Osteocyte (in vitro differentiated cells): Measurements from ENCODE around the gene SLC28A1. TPM values are rescaled to one million over a fixed set of nuclear protein-coding genes. Genes with fewer than 3 reads are reported as not detected.

Experiments
- DNase-seq: peaks from one replicate; pipeline ENCODE4 v3.0.0; 2021; ENCODE audit warnings: mixed read lengths; ENCODE audit not compliant: unreplicated experiment; ENCODE audit errors: extremely low spot score
- H3K27ac Mint-ChIP-seq: one replicate; pipeline ENCODE4 v1.8.0; 2021; ENCODE audit warnings: mild to moderate bottlenecking, mixed read lengths; ENCODE audit not compliant: unreplicated experiment
- H3K27me3 Mint-ChIP-seq: one replicate; pipeline ENCODE4 v1.8.0; 2021; ENCODE audit warnings: mixed read lengths; ENCODE audit not compliant: unreplicated experiment
- H3K36me3 Mint-ChIP-seq: one replicate; pipeline ENCODE4 v1.8.0; 2021; ENCODE audit warnings: mixed read lengths; ENCODE audit not compliant: unreplicated experiment
- H3K4me1 Mint-ChIP-seq: one replicate; pipeline ENCODE4 v1.8.0; 2021; ENCODE audit warnings: mixed read lengths; ENCODE audit not compliant: unreplicated experiment
- H3K4me3 Mint-ChIP-seq: one replicate; pipeline ENCODE4 v1.8.0; 2021; ENCODE audit warnings: mild to moderate bottlenecking, moderate library complexity, mixed read lengths; ENCODE audit not compliant: unreplicated experiment
- H3K9me3 Mint-ChIP-seq: one replicate; pipeline ENCODE4 v1.8.0; 2021; ENCODE audit warnings: mixed read lengths; ENCODE audit not compliant: unreplicated experiment
- CTCF ChIP-seq: fragments of 200-600 bp; sonication (generic); IDR thresholded peaks from 2 replicates; pipeline ENCODE4 v1.5.0; 2021; ENCODE audit warnings: antibody characterized with exemption, mild to moderate bottlenecking, moderate library complexity
- total RNA-seq: library from RNA; stranded (reverse); gene quantifications from 2 replicates; pipeline ENCODE4 v1.2.1, GENCODE V29; 2021

SLC28A1 gene
- total RNA-seq, 1 donor from 2014 or later: not detected

DNA sequence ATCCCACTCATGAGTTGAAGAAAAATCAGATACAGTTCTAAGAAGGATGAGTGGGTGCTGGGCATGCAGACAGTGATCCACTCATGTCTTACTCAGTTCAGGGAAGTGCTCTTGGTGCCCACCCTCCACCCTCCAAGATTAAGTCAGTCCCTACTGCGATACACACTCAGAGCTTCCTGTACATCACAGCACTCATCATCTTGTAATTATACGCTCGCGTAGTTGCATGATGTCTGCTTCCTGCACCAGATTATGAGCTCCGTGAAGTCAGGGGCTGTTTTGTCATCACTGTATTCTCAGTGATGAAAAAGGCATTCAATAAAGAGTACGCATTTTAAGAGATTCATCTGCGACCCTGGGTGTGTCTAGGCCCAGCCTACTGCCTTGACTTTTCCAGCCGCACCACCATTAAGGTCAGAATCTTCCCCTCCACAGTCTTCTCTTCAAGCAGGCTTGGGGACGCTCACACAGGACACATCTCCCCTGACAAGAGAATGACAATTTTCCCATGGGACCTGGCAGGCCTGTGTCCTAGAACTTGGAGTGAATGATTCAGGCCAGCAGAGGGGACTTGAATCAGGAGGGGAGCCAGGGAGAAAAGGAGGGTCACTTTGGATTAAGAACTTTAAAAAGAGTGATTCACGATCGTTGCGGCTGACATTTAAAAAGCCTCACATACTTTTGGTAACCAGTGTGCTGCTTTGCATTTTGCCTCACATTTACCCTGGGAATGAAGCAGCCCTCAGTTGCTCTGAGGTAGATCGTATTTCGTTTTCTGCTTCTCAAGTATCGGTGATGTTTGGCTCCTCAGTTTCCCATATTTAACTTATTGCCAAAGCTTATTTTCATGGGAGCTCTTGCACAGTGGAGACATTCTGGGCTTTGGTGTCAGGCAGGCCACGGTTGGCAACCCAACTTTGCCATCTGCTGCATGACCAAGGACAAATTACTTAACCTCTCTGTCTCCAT lies 89.3 kb downstream of the SLC28A1 start:
- TF ChIP-seq CTCF: no peak
- no peak for DNase-seq
- H3K27ac Mint-ChIP-seq: no peak overlapping the region
- no peaks in the 10 kb centered on the region for H3K9me3 Mint-ChIP-seq
- no peak overlapping the region for H3K4me3 Mint-ChIP-seq
- H3K36me3 Mint-ChIP-seq: peaks cover under 1% of the 10 kb centered on the region
- no peaks in the 10 kb centered on the region for H3K27me3 Mint-ChIP-seq
- no peaks in the 10 kb centered on the region for H3K4me1 Mint-ChIP-seq

- H3K27me3 Mint-ChIP-seq: no peaks in the 10 kb centered on the region
- no peak for DNase-seq
- H3K9me3 Mint-ChIP-seq: no peaks in the 10 kb centered on the region
- H3K4me1 Mint-ChIP-seq: peaks cover 8% of the 10 kb centered on the region
- H3K4me3 Mint-ChIP-seq: no peak overlapping the region
- no peak for TF ChIP-seq CTCF
- no peaks in the 10 kb centered on the region for H3K36me3 Mint-ChIP-seq
- H3K27ac Mint-ChIP-seq: no peak overlapping the region
These were observed 91.4 kb downstream of the SLC28A1 start for GRCh38 chr15:84975871-84976351.

- H3K36me3 Mint-ChIP-seq: no peaks in the 10 kb centered on the region
- H3K27me3 Mint-ChIP-seq: no peaks in the 10 kb centered on the region
- no peaks in the 10 kb centered on the region for H3K9me3 Mint-ChIP-seq
- no peak for DNase-seq
- no peak overlapping the region for H3K4me3 Mint-ChIP-seq
- peaks cover 8% of the 10 kb centered on the region for H3K4me1 Mint-ChIP-seq
- TF ChIP-seq CTCF: no peak
- no peak overlapping the region for H3K27ac Mint-ChIP-seq
These were observed 92.4 kb downstream of the SLC28A1 start for GRCh38 chr15:84976746-84977345.

- TF ChIP-seq CTCF: no peak
- no peak for DNase-seq
- Mint-ChIP-seq H3K27ac (no peak overlapping the region), H3K36me3 (no peaks in the 10 kb centered on the region), H3K27me3 (no peaks in the 10 kb centered on the region), H3K4me1 (peaks cover 27% of the 10 kb centered on the region), H3K9me3 (no peaks in the 10 kb centered on the region), H3K4me3 (peak overlapping the region; percentile 91)
These were observed 95.2 kb downstream of the SLC28A1 start for GRCh38 chr15:84979651-84980050.
